HL-60 (cell line): ENCODE measurements around the gene DDOST.

Experiments used
- CTCF ChIP-seq: IDR thresholded peaks from one replicate; pipeline ENCODE4 v1.5.1; 2011; ENCODE audit warnings: low read length, control low read depth, inconsistent platforms; ENCODE audit not compliant: insufficient read depth
- GABPA ChIP-seq: IDR thresholded peaks from 2 replicates; pipeline ENCODE4 v1.6.1; 2012; ENCODE audit warnings: low read depth
- SPI1 ChIP-seq: IDR thresholded peaks from 2 replicates; pipeline ENCODE4 v1.6.1; 2012; ENCODE audit warnings: low read depth, mild to moderate bottlenecking, borderline replicate concordance

GRCh38 chr1:20685099-20685662 lies 24.0 kb upstream of the DDOST start:
- TF ChIP-seq CTCF: no peak
- no peak for TF ChIP-seq SPI1
- no peak for TF ChIP-seq GABPA
